GM12874 (cell line): ENCODE measurements around the gene GPC1.

Source experiments
- CTCF ChIP-seq: IDR thresholded peaks from 2 replicates; pipeline ENCODE4 v1.5.1; 2011; ENCODE audit warnings: low read depth, mild to moderate bottlenecking, control low read depth, low read length, moderate library complexity; ENCODE audit not compliant: insufficient read depth

Gene GPC1

DNA sequence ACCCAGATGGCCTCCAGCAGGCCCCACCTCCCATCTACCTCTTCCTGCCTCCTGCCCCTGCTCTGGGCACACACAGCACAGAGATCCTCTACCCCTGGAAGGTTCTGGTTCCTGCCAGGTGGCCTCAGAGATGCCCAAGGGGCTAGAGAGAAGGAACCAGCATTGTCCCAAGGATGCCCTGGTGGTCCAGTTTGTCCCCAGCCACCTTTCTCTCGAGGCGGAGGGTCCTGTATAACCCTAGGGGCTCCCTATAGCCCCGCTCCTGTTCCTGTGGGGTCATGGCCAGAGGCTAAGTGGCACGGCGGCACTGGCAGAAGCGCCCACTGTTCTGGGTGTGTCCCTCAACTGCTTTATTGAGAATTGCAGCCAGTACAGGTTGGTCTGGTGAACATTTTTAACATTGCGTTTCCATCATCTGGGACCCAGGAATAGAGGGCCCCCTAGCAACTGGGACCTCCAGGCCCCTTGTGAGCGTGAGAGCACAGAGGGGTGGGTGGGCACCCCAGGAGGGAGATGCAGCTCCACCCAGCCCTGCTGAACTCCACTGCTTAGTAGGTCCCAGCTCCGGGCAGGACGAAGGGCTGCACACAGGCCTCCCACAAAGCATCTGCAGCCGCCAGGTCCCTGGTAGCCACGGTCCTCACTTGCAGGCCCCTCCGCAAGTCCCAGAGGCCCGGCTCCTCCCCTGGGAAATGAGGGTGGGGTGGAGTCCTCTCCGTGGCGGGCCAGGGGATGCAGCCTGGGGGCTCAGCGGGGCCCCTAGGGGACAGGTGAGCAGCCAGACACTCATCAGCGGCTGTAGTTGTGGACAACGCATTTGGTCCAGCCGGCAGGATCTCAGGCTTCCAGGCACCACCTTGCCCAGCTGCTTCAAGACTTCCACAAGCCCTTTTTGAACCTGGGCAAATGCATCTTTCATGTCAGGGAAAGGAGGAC, 33.1 kb downstream of the GPC1 start:
- no peak for TF ChIP-seq CTCF

DNA sequence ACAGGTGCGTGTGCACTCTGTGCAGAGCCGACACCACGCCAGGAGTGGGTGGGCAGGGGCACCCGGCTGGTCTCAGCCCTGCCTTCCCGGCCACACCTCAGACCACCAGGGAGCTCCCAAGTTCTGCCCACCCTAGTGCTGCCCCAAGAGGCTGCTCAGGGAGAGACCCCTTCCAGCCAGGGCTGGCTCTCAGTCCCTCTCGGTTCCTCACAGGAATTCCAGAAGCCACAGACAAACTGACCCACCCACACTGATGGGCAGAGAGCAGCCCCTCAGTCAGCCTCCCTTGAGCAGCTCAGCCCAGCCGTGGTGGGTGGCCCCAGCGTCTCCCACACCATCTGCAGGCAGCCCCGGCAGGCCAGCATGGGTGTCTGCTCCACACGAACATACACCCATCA, 33.8 kb downstream of the GPC1 start:
- no peak for TF ChIP-seq CTCF

- no peak for TF ChIP-seq CTCF
Observed at GRCh38 chr2:240469740-240470139, 34.3 kb downstream of the GPC1 start.

GRCh38 chr2:240472078-240472790, 36.8 kb downstream of the GPC1 start:
- no peak for TF ChIP-seq CTCF

DNA sequence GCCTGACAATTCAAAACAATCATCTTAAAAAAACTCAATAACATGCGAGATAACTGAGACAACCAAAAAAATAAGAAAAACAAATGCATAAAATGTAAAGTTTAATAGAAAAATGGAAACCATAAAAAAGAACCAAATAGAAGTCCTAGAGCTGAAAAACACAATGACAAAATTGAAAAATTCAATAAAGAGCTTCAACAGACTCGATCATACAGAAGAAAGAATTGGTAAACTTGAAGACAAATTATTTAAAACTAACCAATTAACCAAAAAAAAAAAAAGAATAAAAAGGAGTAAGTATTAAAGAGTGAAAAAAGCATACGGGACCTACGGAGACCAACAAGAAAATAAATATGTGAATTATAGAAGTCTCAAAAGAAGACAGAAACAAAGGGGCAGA, 37.7 kb downstream of the GPC1 start:
- no peak for TF ChIP-seq CTCF

GRCh38 chr2:240477916-240478315, 42.5 kb downstream of the GPC1 start:
- TF ChIP-seq CTCF, result no peak

DNA sequence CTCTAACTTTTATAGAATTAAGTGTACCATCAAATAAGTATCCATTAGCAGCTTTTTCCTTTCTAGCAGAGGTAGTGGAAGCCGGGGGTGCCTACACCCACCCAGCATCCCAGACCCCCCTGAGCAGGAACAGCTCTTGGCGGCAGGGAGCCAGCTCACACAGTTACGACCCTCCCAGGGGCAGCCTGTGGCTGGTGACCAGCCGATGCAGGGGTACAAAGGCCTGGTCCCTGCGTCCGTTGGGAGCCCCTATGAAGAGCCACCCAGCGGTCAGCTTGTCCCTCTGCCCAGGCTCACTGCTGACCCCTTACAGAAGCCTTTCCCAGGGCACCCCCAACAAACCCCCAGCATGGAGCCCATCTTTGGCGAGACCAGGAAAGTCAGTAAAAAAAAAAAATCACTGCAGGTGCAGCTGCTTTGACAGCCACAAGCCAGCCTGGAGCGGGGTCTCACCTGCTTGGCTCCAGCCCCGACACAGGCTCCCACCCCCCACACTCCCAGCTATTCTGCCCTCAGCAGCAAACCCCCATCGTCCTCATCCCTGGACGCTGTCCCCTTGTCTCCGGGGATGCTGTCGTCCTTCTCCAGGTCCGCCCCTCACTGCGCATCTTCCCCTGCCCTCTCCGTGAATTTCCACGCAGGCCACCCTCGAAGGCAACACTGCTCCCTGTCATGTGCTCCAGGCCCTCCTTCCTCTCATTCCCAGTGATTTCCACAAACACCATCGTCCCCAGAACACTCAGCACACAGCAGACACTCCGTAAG, 43.1 kb downstream of the GPC1 start:
- no peak for TF ChIP-seq CTCF
